ENCODE data around the gene ZNF827. TPM values are rescaled to one million over a fixed set of nuclear protein-coding genes. Genes with fewer than 3 reads are reported as not detected.
A peak's percentile ranks its signal among the peaks of the same experiment; 100 is the strongest.

Gene ZNF827
- total RNA-seq, 1 donor = 10.7 TPM

GRCh38 chr4:145814246-145814645, 124.4 kb downstream of the ZNF827 start:
- DNase-seq (ENCODE audit: low read depth) = no peak
- TF ChIP-seq CTCF (IDR thresholded peaks at IDR 0.05; ENCODE audit: insufficient read depth, low read length) = no peak
- no peak overlapping the region for H3K4me3 ChIP-seq (ENCODE audit: low read depth, low read length)

DNA sequence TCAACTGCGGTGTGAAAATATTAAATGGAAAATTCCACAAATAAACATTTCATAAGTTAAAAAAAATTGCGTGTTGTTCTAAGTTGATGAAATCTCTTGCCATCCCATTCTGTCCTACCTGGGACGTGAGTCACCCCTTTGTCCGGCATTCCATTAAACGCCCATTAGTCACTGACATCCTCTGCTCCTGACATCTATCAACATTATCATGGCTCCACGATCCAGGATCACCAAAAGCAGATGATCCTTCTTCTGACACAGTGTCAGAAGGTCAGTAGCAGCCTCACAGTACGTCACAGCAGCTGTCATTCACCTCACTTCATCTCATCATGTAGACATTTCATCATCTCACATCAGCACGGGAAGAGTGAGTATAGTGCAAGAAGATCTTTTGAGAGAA, 125.7 kb downstream of the ZNF827 start:
- no peak overlapping the region for H3K4me3 ChIP-seq (ENCODE audit: low read depth, low read length)
- no peak for DNase-seq (ENCODE audit: low read depth)
- TF ChIP-seq CTCF (IDR thresholded peaks at IDR 0.05; ENCODE audit: insufficient read depth, low read length) = no peak

GRCh38 chr4:145808848-145809512, 129.6 kb downstream of the ZNF827 start:
- DNase-seq (ENCODE audit: low read depth) = no peak
- no peak overlapping the region for H3K4me3 ChIP-seq (ENCODE audit: low read depth, low read length)
- TF ChIP-seq CTCF (IDR thresholded peaks at IDR 0.05; ENCODE audit: insufficient read depth, low read length) = no peak

GRCh38 chr4:145808021-145808650, 130.5 kb downstream of the ZNF827 start:
- DNase-seq (ENCODE audit: low read depth) = peak; percentile 92
- no peak overlapping the region for H3K4me3 ChIP-seq (ENCODE audit: low read depth, low read length)

DNA sequence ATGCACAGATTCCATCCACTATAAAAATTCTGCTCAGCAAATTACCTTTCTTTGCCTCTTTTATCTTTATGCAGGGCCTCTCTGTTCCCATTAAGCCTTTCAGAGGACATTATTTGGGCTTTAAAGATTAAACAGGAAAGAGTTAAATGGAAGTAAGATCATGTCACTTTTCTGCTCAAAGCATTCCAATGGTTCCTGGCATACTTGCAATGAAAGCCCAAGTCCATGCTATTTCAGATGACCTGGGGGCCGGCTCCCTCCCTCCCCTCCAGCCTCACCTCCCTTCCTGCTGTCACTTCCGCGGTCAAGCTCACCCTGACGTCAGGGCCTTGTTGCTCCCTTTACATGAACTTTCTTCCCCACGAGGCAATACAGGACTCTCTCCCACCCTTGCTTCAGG, 133.1 kb downstream of the ZNF827 start:
- H3K4me3 ChIP-seq (ENCODE audit: low read depth, low read length) = no peak overlapping the region
- DNase-seq (ENCODE audit: low read depth) = no peak
- no peak for TF ChIP-seq CTCF (IDR thresholded peaks at IDR 0.05; ENCODE audit: insufficient read depth, low read length)

More at GRCh38 chr4:145808021-145808650, 130.5 kb downstream of the ZNF827 start:
- no peak for TF ChIP-seq CTCF (IDR thresholded peaks at IDR 0.05; ENCODE audit: insufficient read depth, low read length)

- DNase-seq (ENCODE audit: low read depth) = peak; percentile 97
- no peak for TF ChIP-seq CTCF (IDR thresholded peaks at IDR 0.05; ENCODE audit: insufficient read depth, low read length)
- H3K4me3 ChIP-seq (ENCODE audit: low read depth, low read length) = no peak overlapping the region
Observed at GRCh38 chr4:145804116-145804515, 134.5 kb downstream of the ZNF827 start.

Data from fibroblast of the aortic adventitia (primary cell).